Head of caudate nucleus (tissue), 42 donors: ENCODE data around the gene MARCHF2.

Experiments used
- DNase-seq, 42 donors: peaks; one replicate each; pipeline versions ENCODE4 v3.0.0 to v3.0.0-alpha.2; 2020 to 2021; ENCODE audit warnings: mixed read lengths in 7 of 42
- intact Hi-C: fragments of 100-400 bp; cut with DNase I; formaldehyde crosslinking; loops from one replicate; pipeline ENCODE4 v1.15.0; 2022

MARCHF2 gene

DNA sequence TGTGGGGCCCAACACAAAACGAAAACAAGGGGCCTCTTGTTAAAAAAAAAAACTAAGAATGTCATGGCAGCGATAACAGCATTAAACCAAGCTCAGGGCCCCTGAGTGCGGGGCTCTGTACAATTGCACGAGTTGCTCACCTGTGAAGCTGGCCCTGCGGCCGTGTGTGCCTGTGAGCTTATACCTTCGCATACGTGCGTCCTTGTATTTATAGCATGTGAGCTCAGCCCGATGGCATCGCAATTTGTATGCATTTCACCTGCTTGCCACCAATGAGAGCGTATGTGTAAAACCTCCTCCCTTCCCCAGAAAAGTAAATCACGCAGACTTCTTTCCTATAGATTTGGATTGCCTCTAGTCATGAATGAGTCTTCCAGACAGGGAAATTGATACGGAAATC is 48.8 kb downstream of the MARCHF2 start:
- intact Hi-C loops, result no loop called here
- DNase-seq, result no peak

GRCh38 chr19:8462571-8462970 is 49.5 kb downstream of the MARCHF2 start:
- intact Hi-C loops, result no loop called here
- no peak for DNase-seq

DNA sequence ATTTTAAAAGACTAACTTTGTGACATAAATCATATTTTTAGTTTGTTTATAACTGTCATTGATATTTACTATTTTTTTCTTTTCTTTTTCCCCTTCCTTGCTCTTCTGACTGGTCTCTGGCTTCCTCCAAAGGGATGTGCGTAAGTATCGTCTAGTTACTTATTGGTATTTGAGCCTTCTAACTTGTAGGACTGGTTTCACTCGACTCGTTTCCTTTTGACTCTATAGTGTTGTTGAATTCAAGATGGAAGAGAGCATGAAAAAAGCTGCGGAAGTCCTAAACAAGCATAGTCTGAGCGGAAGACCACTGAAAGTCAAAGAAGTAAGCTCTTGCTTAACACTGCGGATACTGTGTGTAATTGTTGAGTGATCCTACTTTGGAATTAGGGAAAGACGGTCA is 50.3 kb downstream of the MARCHF2 start:
- DNase-seq, result no peak
- intact Hi-C loops, result no loop called here

GRCh38 chr19:8466018-8466417 is 52.9 kb downstream of the MARCHF2 start:
- no peak for DNase-seq
- intact Hi-C loops, result no loop called here

DNA sequence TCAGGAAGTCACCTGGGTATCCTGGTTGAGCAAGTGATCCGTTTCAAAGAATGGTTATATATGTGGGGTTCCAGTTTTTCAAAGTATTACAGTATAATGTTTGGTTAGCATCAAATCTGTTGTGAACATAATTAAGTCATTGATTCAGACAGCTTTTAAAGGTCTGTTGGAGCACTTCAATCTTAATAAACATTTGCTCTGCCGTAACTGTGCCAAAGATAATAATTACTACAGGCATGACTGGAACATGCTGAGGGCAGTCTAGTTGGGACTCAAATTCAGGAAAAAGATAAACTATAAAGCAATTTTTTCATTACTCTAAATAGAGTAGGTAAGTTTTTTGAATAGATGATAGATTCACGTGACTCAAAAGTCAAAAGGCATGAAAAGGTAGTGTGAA is 55.0 kb downstream of the MARCHF2 start:
- DNase-seq, result no peak
- intact Hi-C loops, result no loop called here

GRCh38 chr19:8468761-8469373 is 55.8 kb downstream of the MARCHF2 start:
- intact Hi-C loops, result no loop called here

DNA sequence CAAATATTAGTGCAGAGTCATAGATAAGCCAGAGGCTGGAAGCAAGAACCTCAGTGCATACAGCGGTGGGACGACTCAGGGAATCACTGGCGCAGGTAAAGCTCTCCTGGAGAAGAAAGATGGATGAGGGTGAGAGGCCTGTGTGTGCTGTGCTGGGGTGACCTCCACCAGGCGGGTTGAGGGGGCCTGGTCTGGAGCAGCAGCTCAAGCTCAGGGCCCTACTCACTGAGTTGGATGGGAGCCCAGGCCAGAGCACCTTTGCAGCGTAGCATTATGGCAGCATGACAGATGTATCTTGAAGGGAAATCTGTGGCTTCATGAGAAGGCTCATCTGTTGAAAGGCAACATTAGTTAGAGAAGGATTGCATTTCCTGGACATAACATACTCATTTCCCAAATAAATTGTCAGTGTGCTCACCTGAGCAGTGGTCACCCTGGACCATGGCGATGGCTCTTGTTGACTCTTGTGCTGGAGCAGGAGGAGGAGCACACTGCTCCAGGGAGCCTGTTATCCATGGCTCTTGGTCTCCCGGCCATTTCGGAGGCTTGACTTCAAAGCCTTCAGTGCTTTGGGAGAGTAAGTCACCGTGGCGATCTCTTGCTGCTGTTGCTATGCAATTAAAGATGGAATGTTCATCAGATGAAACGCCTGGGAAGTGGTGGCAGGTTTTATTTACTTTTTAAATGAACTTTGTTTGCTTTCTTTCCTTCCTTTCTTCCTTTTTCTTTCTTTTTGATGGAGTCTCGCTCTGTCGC is 56.7 kb downstream of the MARCHF2 start:
- DNase-seq, result no peak
- intact Hi-C loops, result no loop called here

More at GRCh38 chr19:8468761-8469373, 55.8 kb downstream of the MARCHF2 start:
- no peak for DNase-seq

DNA sequence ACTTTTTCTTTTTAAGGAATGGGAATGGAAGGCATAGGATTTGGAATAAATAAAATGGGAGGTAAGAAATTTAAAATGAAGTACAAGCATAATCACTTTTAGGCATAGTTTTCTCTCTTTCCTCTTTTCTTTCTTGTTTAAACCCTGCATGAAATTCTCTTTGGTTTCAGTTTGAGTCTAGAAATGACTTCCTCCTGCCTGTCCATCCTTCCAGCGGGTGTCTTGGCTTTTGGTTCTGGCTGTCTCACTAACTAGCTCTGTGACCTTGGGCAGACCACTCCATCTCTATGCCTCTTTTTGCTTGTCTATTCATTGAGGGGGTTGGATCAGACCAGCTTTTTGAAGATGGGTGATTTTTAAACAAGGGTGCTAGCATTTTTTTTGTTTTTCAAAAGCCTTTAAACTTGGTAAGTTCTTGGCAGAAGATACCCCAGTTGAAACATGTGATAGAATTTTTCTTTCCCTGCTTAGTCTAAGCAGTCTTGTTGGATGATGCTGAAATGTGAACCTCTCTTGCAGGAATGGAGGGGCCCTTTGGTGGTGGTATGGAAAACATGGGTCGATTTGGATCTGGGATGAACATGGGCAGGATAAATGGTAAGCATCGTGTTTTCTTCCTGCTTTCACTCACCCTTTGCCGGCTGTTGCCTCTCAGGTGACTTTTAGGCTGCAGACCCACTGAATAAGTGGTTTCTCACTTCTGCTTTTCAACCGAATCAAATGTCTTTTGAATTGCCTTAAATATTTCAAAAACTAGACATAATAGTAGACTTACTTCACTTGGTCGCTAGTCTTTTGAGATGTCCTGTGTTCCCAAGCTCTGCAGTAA is 60.8 kb downstream of the MARCHF2 start:
- peak in 2 of 42 donors; percentile 13 to 26 for DNase-seq
- intact Hi-C loops, result no loop called here

- peak in 1 of 42 donors; percentile 11 for DNase-seq
- intact Hi-C loops, result no loop called here
Observed at GRCh38 chr19:8475005-8475404, 61.9 kb downstream of the MARCHF2 start.

DNA sequence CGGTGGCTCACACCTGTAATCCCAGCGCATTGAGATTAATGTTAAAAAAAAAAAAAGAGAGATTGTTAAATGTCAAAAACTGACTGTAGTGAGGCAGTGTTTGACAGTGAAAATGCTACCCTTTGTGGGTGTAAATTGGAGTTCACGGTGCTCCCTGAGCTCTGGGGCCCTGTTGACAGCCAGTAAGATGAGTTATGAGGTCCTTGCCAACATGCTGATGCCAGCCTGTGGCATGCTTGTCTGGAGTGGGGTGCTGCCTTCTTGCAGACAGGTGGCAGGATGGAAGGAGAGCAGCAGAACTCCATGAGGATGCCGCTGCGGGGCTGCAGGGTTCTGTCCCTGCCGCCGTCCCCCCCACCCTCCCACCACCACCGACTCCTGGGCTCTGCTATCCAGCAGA is 63.4 kb downstream of the MARCHF2 start:
- peak in 33 of 42 donors; percentile 15 to 85 (median 56) for DNase-seq
- intact Hi-C loops, result no loop called here

- peak in 1 of 42 donors; percentile 1 for DNase-seq
- intact Hi-C loops, result no loop called here
Observed at GRCh38 chr19:8477889-8478288, 64.8 kb downstream of the MARCHF2 start.

DNA sequence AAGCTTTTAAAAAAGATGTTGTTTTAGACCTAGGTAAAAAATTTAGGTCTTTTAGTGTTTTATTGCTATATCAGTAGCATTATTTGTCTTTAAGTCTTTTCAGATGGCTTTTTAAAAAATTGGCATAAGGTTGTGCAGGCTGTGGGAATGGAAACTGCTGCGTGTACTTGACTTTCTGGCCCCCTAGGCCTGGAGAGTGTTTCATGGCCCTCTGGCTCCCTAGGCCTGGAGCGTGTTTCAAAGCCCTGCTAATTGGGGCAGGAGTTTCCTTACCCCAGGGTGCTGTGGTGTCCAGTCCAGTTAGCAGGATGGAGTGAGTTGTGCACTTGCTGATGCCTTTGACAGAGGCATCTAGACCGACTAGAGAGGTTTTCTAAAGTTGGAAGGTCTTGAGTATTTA is 65.5 kb downstream of the MARCHF2 start:
- intact Hi-C loops, result no loop called here
- peak in 1 of 42 donors; percentile 36 for DNase-seq

- intact Hi-C loops, result no loop called here
- DNase-seq, result peak in 2 of 42 donors; percentile 7 to 15
Observed at GRCh38 chr19:8481201-8481600, 68.1 kb downstream of the MARCHF2 start.

GRCh38 chr19:8481616-8482015 is 68.5 kb downstream of the MARCHF2 start:
- peak in 2 of 42 donors; percentile 12 to 29 for DNase-seq
- intact Hi-C loops, result no loop called here

DNA sequence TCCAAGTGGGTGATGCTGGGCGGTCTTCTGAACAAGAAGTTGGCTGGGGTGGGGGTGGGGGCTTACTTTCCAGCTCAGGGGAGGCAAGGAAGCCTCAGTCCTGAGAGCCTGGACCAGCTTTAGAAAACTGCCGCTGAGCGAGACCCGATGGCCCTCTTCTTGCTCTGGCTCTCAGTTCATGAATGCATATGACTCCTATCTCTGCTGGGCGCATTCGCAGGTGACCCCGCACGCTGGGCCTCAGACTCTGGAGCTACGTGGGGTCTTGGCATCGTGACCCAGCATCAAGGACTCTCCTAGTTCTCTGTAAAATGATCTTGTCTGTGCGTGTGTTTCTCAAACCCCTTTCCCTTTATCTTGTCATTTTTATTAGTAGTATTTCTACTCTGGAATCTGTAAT is 69.6 kb downstream of the MARCHF2 start:
- peak in 2 of 42 donors; percentile 12 to 18 for DNase-seq
- intact Hi-C loops, result no loop called here

- intact Hi-C loops, result no loop called here
Observed at GRCh38 chr19:8483165-8483564, 70.1 kb downstream of the MARCHF2 start.

DNA sequence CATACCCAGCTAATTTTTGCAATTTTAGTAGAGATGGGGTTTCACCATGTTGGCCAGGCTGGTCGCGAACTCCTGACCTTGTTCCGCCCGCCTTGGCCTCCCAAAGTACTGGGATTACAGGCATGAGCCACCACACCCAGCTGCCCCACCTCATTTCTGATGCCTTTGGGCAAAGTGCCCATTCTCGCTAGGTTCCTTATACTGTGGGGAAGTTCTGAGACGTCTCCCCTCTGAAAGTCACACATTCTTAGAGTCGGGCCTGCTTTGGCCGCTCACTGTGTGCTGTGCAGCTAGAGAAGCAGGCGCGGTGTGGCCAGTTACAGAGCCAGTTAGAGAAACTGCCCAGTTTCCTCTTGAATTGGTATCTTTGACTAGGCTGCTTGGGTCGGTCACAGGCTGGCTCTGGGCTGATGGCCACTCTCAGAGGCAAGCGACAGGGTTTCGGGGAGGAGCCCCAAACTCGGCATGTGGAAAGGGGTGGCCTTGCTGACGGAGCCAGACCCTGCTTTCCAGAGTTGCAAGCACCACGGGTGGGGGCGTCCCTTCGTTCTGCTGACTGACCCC is 71.3 kb downstream of the MARCHF2 start:
- DNase-seq, result peak in 24 of 42 donors; percentile 13 to 60 (median 40)
- intact Hi-C loops, result no loop called here

More at GRCh38 chr19:8483165-8483564, 70.1 kb downstream of the MARCHF2 start:
- peak in 3 of 42 donors; percentile 10 to 37 (median 13) for DNase-seq

DNA sequence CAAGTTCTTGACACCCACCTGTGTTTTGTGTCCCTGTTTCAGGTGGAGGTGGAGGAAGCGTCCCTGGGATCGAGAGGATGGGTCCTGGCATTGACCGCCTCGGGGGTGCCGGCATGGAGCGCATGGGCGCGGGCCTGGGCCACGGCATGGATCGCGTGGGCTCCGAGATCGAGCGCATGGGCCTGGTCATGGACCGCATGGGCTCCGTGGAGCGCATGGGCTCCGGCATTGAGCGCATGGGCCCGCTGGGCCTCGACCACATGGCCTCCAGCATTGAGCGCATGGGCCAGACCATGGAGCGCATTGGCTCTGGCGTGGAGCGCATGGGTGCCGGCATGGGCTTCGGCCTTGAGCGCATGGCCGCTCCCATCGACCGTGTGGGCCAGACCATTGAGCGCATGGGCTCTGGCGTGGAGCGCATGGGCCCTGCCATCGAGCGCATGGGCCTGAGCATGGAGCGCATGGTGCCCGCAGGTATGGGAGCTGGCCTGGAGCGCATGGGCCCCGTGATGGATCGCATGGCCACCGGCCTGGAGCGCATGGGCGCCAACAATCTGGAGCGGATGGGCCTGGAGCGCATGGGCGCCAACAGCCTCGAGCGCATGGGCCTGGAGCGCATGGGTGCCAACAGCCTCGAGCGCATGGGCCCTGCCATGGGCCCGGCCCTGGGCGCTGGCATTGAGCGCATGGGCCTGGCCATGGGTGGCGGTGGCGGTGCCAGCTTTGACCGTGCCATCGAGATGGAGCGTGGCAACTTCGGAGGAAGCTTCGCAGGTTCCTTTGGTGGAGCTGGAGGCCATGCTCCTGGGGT is 72.7 kb downstream of the MARCHF2 start:
- intact Hi-C loops, result no loop called here
- no peak for DNase-seq

- no peak for DNase-seq
- intact Hi-C loops, result no loop called here
Observed at GRCh38 chr19:8486661-8487136, 73.6 kb downstream of the MARCHF2 start.
